NT2/D1 (cell line): ENCODE data around the gene GLYR1.

Experiments
- YY1 ChIP-seq: IDR thresholded peaks from 2 replicates; pipeline ENCODE4 v1.6.1; 2011; ENCODE audit not compliant: insufficient read length, insufficient read depth
- ZNF274 ChIP-seq: IDR thresholded peaks from 2 replicates; pipeline ENCODE4 v1.6.1; 2011; ENCODE audit warnings: mild to moderate bottlenecking, low read depth, low read length

- TF ChIP-seq YY1 (no peak), ZNF274 (no peak)
Measured at GRCh38 chr16:4890026-4890425, 42.9 kb upstream of the GLYR1 start.
